ENCODE data around the gene ONECUT1. TPM values are rescaled to one million over a fixed set of nuclear protein-coding genes. Genes with fewer than 3 reads are reported as not detected.
"Not testable (repeated sequence)": the region's sequence is repeated elsewhere in the genome, so short reads cannot be mapped to it uniquely, and the experiment has no call there.

ONECUT1 gene
- total RNA-seq, 2 experiments from 2014 or later = 0.15 to 0.25 TPM

- Histone ChIP-seq H3K79me2 (ENCODE audit: insufficient read depth, low read depth, low read length) (no peaks in the 10 kb centered on the region), H3K4me3 (ENCODE audit: low read depth, low read length, poor library complexity, severe bottlenecking) (no peak overlapping the region), H3K4me1 (ENCODE audit: insufficient read depth, low read length, poor library complexity, severe bottlenecking) (no peaks in the 10 kb centered on the region), H3K9me3 (ENCODE audit: low read length) (no peaks in the 10 kb centered on the region), H3K4me2 (ENCODE audit: low read length) (no peak overlapping the region), H3K36me3 (ENCODE audit: insufficient read depth, low read length) (no peaks in the 10 kb centered on the region), H3K27ac (ENCODE audit: low read depth, low read length, poor library complexity, severe bottlenecking) (no peak overlapping the region), H3K9me2 (ENCODE audit: insufficient read depth, low read length) (no peaks in the 10 kb centered on the region), H4K20me1 (ENCODE audit: insufficient read depth, low read length) (no peaks in the 10 kb centered on the region), H2AFZ (ENCODE audit: low read length) (no peak overlapping the region)
- ChIA-PET CTCF (ENCODE audit: unreplicated experiment) (no interaction called here), POLR2A (interaction anchor here (0.5 kb wide), 1 partner anchor 634 kb away, joined by 3 read pairs; no protein-coding TSS in a partner anchor)
- BruUV-seq (replicated peaks) = no TSS peak
- DNase-seq (ENCODE audit: low spot score) = no peak
- intact Hi-C loops (cut with micrococcal nuclease; ENCODE audit: unreplicated experiment) = no loop called here
- TF ChIP-seq CTCF (conservative IDR thresholded peaks at IDR 0.05; ENCODE audit: low read length) (no peak), EZH2phosphoT487 (IDR thresholded peaks at IDR 0.05; ENCODE audit: borderline replicate concordance, low read depth, low read length) (no peak)
Observed at GRCh38 chr15:52822475-52822874, 32.3 kb upstream of the ONECUT1 start.

DNA sequence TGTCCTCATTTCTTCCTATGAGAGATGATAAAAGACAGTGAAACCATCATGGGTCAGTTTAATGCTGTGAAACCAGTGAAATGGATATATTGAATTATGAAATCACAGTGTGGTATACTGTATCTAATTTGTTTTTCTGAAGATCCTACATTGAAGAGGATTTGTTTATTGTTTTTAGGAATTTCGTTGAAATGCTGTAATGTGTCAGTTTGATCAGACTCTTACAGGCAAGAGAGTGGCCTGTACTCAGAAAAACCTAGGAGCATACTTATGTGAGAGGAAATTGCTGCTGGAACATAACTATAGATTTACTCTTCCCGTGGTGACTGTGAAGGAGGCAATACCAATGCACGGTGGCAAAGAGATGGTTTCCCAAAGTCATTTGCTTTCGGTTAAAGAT lies 29.1 kb upstream of the ONECUT1 start:
- intact Hi-C loops (cut with micrococcal nuclease; ENCODE audit: unreplicated experiment) = no loop called here
- no peaks in the 10 kb centered on the region for H3K9me2 ChIP-seq (ENCODE audit: insufficient read depth, low read length)
- no peaks in the 10 kb centered on the region for H3K36me3 ChIP-seq (ENCODE audit: insufficient read depth, low read length)
- DNase-seq (ENCODE audit: low spot score) = no peak
- H3K79me2 ChIP-seq (ENCODE audit: insufficient read depth, low read depth, low read length) = no peaks in the 10 kb centered on the region
- H2AFZ ChIP-seq (ENCODE audit: low read length) = no peak overlapping the region
- no peaks in the 10 kb centered on the region for H3K4me1 ChIP-seq (ENCODE audit: insufficient read depth, low read length, poor library complexity, severe bottlenecking)
- no peaks in the 10 kb centered on the region for H3K9me3 ChIP-seq (ENCODE audit: low read length)
- ChIA-PET POLR2A (no interaction called here), CTCF (ENCODE audit: unreplicated experiment) (no interaction called here)
- H4K20me1 ChIP-seq (ENCODE audit: insufficient read depth, low read length) = no peaks in the 10 kb centered on the region
- no peak overlapping the region for H3K4me2 ChIP-seq (ENCODE audit: low read length)
- no peak for TF ChIP-seq CTCF (conservative IDR thresholded peaks at IDR 0.05; ENCODE audit: low read length)
- TF ChIP-seq EZH2phosphoT487 (IDR thresholded peaks at IDR 0.05; ENCODE audit: borderline replicate concordance, low read depth, low read length) = no peak
- no peak overlapping the region for H3K27ac ChIP-seq (ENCODE audit: low read depth, low read length, poor library complexity, severe bottlenecking)
- no peak overlapping the region for H3K4me3 ChIP-seq (ENCODE audit: low read depth, low read length, poor library complexity, severe bottlenecking)
- BruUV-seq (replicated peaks) = no TSS peak

DNA sequence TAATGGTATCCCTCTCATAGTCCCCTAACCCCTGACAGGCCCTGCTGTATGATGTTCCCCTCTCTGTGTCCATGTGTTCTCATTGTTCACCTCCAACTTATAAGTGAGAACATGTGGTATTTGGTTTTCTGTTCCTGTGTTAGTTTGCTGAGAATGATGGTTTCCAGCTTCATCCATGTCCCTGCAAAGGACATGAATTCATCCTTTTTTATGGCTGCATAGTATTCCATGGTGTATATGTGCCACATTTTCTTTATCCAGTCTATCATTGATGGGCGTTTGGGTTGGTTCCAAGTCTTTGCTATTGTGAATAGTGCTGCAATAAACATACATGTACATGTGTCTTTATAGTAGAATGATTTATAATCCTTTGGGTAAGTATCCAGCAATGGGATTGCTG lies 25.8 kb upstream of the ONECUT1 start:
- H2AFZ ChIP-seq (ENCODE audit: low read length); H3K4me1 ChIP-seq (ENCODE audit: insufficient read depth, low read length, poor library complexity, severe bottlenecking); BruUV-seq (replicated peaks); H3K36me3 ChIP-seq (ENCODE audit: insufficient read depth, low read length); DNase-seq (ENCODE audit: low spot score); intact Hi-C loops (cut with micrococcal nuclease; ENCODE audit: unreplicated experiment); H3K9me3 ChIP-seq (ENCODE audit: low read length); H3K27ac ChIP-seq (ENCODE audit: low read depth, low read length, poor library complexity, severe bottlenecking); CTCF ChIA-PET (ENCODE audit: unreplicated experiment); H3K79me2 ChIP-seq (ENCODE audit: insufficient read depth, low read depth, low read length); H3K9me2 ChIP-seq (ENCODE audit: insufficient read depth, low read length); H3K4me2 ChIP-seq (ENCODE audit: low read length); H3K4me3 ChIP-seq (ENCODE audit: low read depth, low read length, poor library complexity, severe bottlenecking); H4K20me1 ChIP-seq (ENCODE audit: insufficient read depth, low read length); POLR2A ChIA-PET: not testable (repeated sequence)

Measured in OCI-LY7 (cell line).